Neuronal stem cell (in vitro differentiated cells): ENCODE measurements around the gene GRAMD4.

Source experiments
- DNase-seq: peaks from one replicate; pipeline ENCODE4 v3.0.0-alpha.2; 2013; ENCODE audit warnings: low spot score
- H2AFZ ChIP-seq: one replicate; pipeline ENCODE4 v1.6.1; 2013; ENCODE audit warnings: mild to moderate bottlenecking, low read length, inconsistent platforms
- H2AK5ac ChIP-seq: 2 replicates; pipeline ENCODE4 v1.6.1; 2013; ENCODE audit warnings: low read depth, mild to moderate bottlenecking, inconsistent platforms, low read length, moderate library complexity, mixed read lengths
- H2BK120ac ChIP-seq: 2 replicates; pipeline ENCODE4 v1.6.1; 2013; ENCODE audit warnings: low read depth, mild to moderate bottlenecking, inconsistent platforms, low read length, moderate library complexity, mixed read lengths
- H2BK12ac ChIP-seq: one replicate; pipeline ENCODE4 v1.6.1; 2013; ENCODE audit warnings: low read length, inconsistent platforms
- H2BK15ac ChIP-seq: 2 replicates; pipeline ENCODE4 v1.6.1; 2013; ENCODE audit warnings: mild to moderate bottlenecking, low read length, inconsistent platforms, mixed read lengths
- H2BK5ac ChIP-seq: one replicate; pipeline ENCODE4 v1.6.1; 2013; ENCODE audit warnings: inconsistent platforms, mild to moderate bottlenecking, low read length, moderate library complexity
- H3K14ac ChIP-seq: one replicate; pipeline ENCODE4 v1.6.1; 2013; ENCODE audit warnings: low read length, inconsistent platforms
- H3K18ac ChIP-seq: 2 replicates; pipeline ENCODE4 v1.6.1; 2013; ENCODE audit warnings: low read length, inconsistent platforms
- H3K23ac ChIP-seq: 2 replicates; pipeline ENCODE4 v1.6.1; 2013; ENCODE audit warnings: low read depth, mild to moderate bottlenecking, mixed read lengths, low read length, inconsistent platforms; ENCODE audit not compliant: poor library complexity
- H3K27ac ChIP-seq: replicated peaks from 3 replicates; pipeline ENCODE4 v1.5.1; 2013; ENCODE audit warnings: low read length, inconsistent platforms
- H3K27me3 ChIP-seq, 3 experiments: 2 replicates each; pipeline ENCODE4 v1.6.1; 2013; ENCODE audit warnings: low read length in 3 of 3, mild to moderate bottlenecking in 2 of 3, inconsistent platforms in 1 of 3, low read depth in 1 of 3, mixed read lengths in 1 of 3, moderate library complexity in 1 of 3; ENCODE audit not compliant: control insufficient read depth in 3 of 3, insufficient read depth in 3 of 3
- H3K36me3 ChIP-seq, 2 donors: replicated peaks in 1 of 2; 2 replicates each; pipeline ENCODE4 v1.6.1; 2013; ENCODE audit warnings: low read length in 2 of 2; ENCODE audit not compliant: control insufficient read depth in 2 of 2, insufficient read depth in 2 of 2
- H3K4ac ChIP-seq: 2 replicates; pipeline ENCODE4 v1.6.1; 2013; ENCODE audit warnings: inconsistent platforms, mild to moderate bottlenecking, low read length, moderate library complexity
- H3K4me1 ChIP-seq, 2 donors: 1 replicate in 1 of 2; 2 replicates in 1 of 2; pipeline ENCODE4 v1.6.1; 2013; ENCODE audit warnings: low read length in 2 of 2, low read depth in 1 of 2; ENCODE audit not compliant: control insufficient read depth in 2 of 2, insufficient read depth in 1 of 2
- H3K4me2 ChIP-seq: one replicate; pipeline ENCODE4 v1.6.1; 2013; ENCODE audit warnings: mild to moderate bottlenecking, low read length, inconsistent platforms; ENCODE audit not compliant: insufficient read depth, poor library complexity, severe bottlenecking
- H3K4me3 ChIP-seq, 2 donors: 2 replicates each; pipeline ENCODE4 v1.5.1; 2013; ENCODE audit warnings: low read length in 2 of 2, mild to moderate bottlenecking in 2 of 2, inconsistent platforms in 1 of 2, moderate library complexity in 1 of 2
- H3K79me1 ChIP-seq: one replicate; pipeline ENCODE4 v1.6.1; 2013; ENCODE audit warnings: low read depth, mild to moderate bottlenecking, inconsistent platforms, low read length, moderate library complexity
- H3K9ac ChIP-seq: one replicate; pipeline ENCODE4 v1.6.1; 2013; ENCODE audit warnings: mild to moderate bottlenecking, low read depth, low read length, inconsistent platforms; ENCODE audit not compliant: poor library complexity
- H3K9me3 ChIP-seq, 2 donors: replicated peaks in 1 of 2; 2 replicates each; pipeline versions ENCODE3 to v1.6.1; 2013; ENCODE audit warnings: low read length in 2 of 2, mild to moderate bottlenecking in 2 of 2, inconsistent platforms in 1 of 2, low read depth in 1 of 2, mixed read lengths in 1 of 2, moderate library complexity in 1 of 2; ENCODE audit not compliant: control insufficient read depth in 2 of 2, insufficient read depth in 1 of 2
- H4K8ac ChIP-seq: one replicate; pipeline ENCODE4 v1.6.1; 2013; ENCODE audit warnings: low read depth, mild to moderate bottlenecking, inconsistent platforms, low read length, moderate library complexity
- H4K91ac ChIP-seq: one replicate; pipeline ENCODE4 v1.6.1; 2013; ENCODE audit warnings: low read length, low read depth, mild to moderate bottlenecking, inconsistent platforms; ENCODE audit not compliant: poor library complexity
- WGBS, 2 donors: extraction: QIAGEN DNeasy Blood & Tissue Kit; methylation state at CpG; one replicate each; pipeline ENCODE4 v1.1.7; 2013; ENCODE audit warnings: missing lambda C conversion rate in 2 of 2, mixed read lengths in 1 of 2; ENCODE audit not compliant: insufficient read length in 2 of 2, insufficient replicate concordance in 1 of 2; ENCODE audit errors: extremely low coverage in 2 of 2; 5-methylcytosine and 5-hydroxymethylcytosine counted together

GRAMD4 gene

DNA sequence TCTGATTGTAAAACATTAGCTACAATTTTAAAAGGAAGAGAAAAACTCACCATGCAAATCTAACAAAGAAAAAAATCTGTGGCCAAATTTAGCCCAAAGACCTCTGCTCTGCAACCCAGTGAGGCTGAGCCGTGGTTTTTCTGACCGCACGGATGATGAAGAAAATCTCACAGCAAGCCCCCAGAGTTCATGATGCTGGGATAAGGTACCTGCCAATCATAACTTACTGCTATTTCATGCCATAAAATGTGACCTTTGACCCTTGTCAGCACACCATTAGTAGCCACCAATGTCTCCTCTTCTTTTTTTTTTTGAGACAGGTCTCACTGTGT lies 106.8 kb downstream of the GRAMD4 start:
- Histone ChIP-seq H3K18ac (no peak overlapping the region), H2BK5ac (no peak overlapping the region), H3K79me1 (peaks cover 23% of the 10 kb centered on the region), H3K4me1 (peaks cover 1 to 10% of the 10 kb centered on the region in 2 donors), H3K14ac (no peak overlapping the region), H3K23ac (no peak overlapping the region), H3K27ac (no peak overlapping the region), H4K8ac (no peak overlapping the region), H2BK15ac (no peak overlapping the region), H3K4ac (no peak overlapping the region), H3K9me3 (no peaks in the 10 kb centered on the region), H3K4me3 (no peak overlapping the region), H2AK5ac (no peak overlapping the region), H3K27me3 (no peaks in the 10 kb centered on the region), H2BK120ac (no peak overlapping the region), H3K9ac (no peak overlapping the region), H2BK12ac (no peak overlapping the region), H3K36me3 (peaks cover 8 to 64% of the 10 kb centered on the region in 2 donors), H3K4me2 (no peak overlapping the region), H2AFZ (no peak overlapping the region), H4K91ac (no peak overlapping the region)
- no CpG with 5 or more reads among the region's 3 CpGs for WGBS, 2 donors
- no peak for DNase-seq

DNA sequence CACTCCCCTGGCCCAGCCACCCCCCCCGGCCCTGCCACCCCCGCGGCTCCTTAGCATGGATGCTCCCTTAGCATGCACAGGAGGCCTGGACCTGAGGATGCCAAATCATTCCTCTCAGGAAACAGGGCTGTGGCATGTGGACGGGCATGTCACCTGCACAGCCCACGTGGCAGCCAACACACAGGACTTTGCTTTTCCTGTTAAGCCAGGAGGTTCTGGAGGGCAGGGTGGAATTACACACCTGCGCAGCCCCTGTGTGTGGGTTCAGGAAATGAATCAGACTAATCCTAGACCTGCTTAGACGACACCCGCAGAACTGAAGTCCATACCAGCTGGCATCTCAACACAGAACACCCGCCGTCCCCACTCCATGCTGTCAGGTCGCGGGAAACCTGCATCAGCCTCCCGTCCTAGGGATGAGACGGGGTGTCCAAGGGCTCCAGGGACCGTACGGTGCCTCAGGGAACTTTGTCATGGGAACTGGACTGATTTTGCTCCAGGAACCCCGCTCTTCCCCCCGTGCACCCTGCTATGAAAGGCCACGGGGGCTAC lies 107.7 kb downstream of the GRAMD4 start:
- no peak overlapping the region for H2BK5ac ChIP-seq
- no peak overlapping the region for H3K14ac ChIP-seq
- no peaks in the 10 kb centered on the region for H3K9me3 ChIP-seq
- no peak overlapping the region for H2BK12ac ChIP-seq
- peaks cover 20% of the 10 kb centered on the region for H3K79me1 ChIP-seq
- no peak overlapping the region for H2AK5ac ChIP-seq
- H2BK120ac ChIP-seq: no peak overlapping the region
- no peak overlapping the region for H3K27ac ChIP-seq
- no peak overlapping the region for H3K23ac ChIP-seq
- H2AFZ ChIP-seq: no peak overlapping the region
- H3K4me2 ChIP-seq: no peak overlapping the region
- peaks cover 4 to 14% of the 10 kb centered on the region in 2 donors for H3K4me1 ChIP-seq
- no peak overlapping the region for H2BK15ac ChIP-seq
- H3K18ac ChIP-seq: no peak overlapping the region
- H4K8ac ChIP-seq: no peak overlapping the region
- H3K4me3 ChIP-seq: no peak overlapping the region
- no peak overlapping the region for H4K91ac ChIP-seq
- H3K4ac ChIP-seq: no peak overlapping the region
- H3K36me3 ChIP-seq: peaks cover 9 to 68% of the 10 kb centered on the region in 2 donors
- no peak for DNase-seq
- WGBS, 2 donors: no CpG with 5 or more reads among the region's 19 CpGs
- no peak overlapping the region for H3K9ac ChIP-seq
- no peaks in the 10 kb centered on the region for H3K27me3 ChIP-seq

DNA sequence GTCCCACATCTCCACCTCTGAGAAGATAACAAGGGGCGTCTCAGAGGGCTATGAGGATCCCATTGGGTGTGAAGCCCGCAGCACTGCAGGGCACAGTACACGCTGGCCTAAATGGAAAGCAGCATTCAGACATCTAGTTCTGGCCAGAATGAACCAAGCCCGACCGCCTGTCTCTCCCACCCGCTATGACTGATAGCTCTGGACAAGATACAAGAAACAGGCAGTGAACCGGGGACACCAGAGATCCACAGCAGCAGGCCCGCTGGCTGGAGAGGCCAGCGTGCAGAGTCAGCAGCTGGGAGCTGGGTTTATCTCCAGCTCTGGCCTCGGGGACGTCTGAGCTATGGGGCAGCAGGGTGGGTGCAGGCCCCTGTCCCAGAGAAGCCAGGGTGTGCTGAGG lies 108.3 kb downstream of the GRAMD4 start:
- Histone ChIP-seq H3K4me2 (no peak overlapping the region), H3K4me3 (no peak overlapping the region), H2BK12ac (no peak overlapping the region), H2BK15ac (no peak overlapping the region), H3K4me1 (peaks cover 4 to 14% of the 10 kb centered on the region in 2 donors), H3K9ac (no peak overlapping the region), H3K9me3 (no peaks in the 10 kb centered on the region), H3K18ac (no peak overlapping the region), H3K79me1 (peaks cover 19% of the 10 kb centered on the region), H3K27me3 (no peaks in the 10 kb centered on the region), H2BK120ac (no peak overlapping the region), H3K27ac (no peak overlapping the region), H2AFZ (no peak overlapping the region), H4K8ac (no peak overlapping the region), H2AK5ac (no peak overlapping the region), H2BK5ac (no peak overlapping the region), H3K36me3 (peaks cover 9 to 64% of the 10 kb centered on the region in 2 donors), H4K91ac (no peak overlapping the region), H3K23ac (no peak overlapping the region), H3K4ac (no peak overlapping the region), H3K14ac (no peak overlapping the region)
- DNase-seq: no peak
- WGBS, 2 donors: no CpG with 5 or more reads among the region's 11 CpGs
